Activated T-helper 2 cell treated with anti-CD3 and anti-CD28 coated beads, Interferon-gamma antibody, Interleukin-2, Interleukin-4, amounts not matched to agents 10 μg/mL and 5 μg/mL and 100 μg/mL, durations not matched to agents 14 hours and 24 hours and 36 hours (primary cell): ENCODE data around the gene MADCAM1. TPM values are rescaled to one million over a fixed set of nuclear protein-coding genes. Genes with fewer than 3 reads are reported as not detected.

Experiments used
- DNase-seq: peaks from one replicate; pipeline ENCODE4 v3.0.0; 2021; ENCODE audit warnings: low spot score
- H3K27ac Mint-ChIP-seq: one replicate; pipeline ENCODE4 v1.8.0; 2021; ENCODE audit warnings: mixed read lengths
- H3K27me3 Mint-ChIP-seq: one replicate; pipeline ENCODE4 v1.8.0; 2021; ENCODE audit warnings: low read depth, mixed read lengths
- H3K36me3 Mint-ChIP-seq: one replicate; pipeline ENCODE4 v1.8.0; 2021; ENCODE audit warnings: low read depth, mixed read lengths
- H3K4me1 Mint-ChIP-seq: one replicate; pipeline ENCODE4 v1.8.0; 2021; ENCODE audit warnings: low read depth, mixed read lengths
- H3K4me3 Mint-ChIP-seq: one replicate; pipeline ENCODE4 v1.8.0; 2021; ENCODE audit warnings: low read depth, mild to moderate bottlenecking, moderate library complexity, mixed read lengths
- H3K9me3 Mint-ChIP-seq: one replicate; pipeline ENCODE4 v1.8.0; 2021; ENCODE audit warnings: mixed read lengths
- intact Hi-C: fragments of 100-400 bp; cut with micrococcal nuclease; formaldehyde crosslinking; loops from one replicate; pipeline ENCODE4 v1.15.1; 2023
- total RNA-seq: library from RNA; stranded (reverse); gene quantifications from 2 replicates; pipeline ENCODE4 v1.2.3, GENCODE V29; 2022

Gene MADCAM1
- total RNA-seq, 1 donor from 2014 or later, result 0.21 TPM

DNA sequence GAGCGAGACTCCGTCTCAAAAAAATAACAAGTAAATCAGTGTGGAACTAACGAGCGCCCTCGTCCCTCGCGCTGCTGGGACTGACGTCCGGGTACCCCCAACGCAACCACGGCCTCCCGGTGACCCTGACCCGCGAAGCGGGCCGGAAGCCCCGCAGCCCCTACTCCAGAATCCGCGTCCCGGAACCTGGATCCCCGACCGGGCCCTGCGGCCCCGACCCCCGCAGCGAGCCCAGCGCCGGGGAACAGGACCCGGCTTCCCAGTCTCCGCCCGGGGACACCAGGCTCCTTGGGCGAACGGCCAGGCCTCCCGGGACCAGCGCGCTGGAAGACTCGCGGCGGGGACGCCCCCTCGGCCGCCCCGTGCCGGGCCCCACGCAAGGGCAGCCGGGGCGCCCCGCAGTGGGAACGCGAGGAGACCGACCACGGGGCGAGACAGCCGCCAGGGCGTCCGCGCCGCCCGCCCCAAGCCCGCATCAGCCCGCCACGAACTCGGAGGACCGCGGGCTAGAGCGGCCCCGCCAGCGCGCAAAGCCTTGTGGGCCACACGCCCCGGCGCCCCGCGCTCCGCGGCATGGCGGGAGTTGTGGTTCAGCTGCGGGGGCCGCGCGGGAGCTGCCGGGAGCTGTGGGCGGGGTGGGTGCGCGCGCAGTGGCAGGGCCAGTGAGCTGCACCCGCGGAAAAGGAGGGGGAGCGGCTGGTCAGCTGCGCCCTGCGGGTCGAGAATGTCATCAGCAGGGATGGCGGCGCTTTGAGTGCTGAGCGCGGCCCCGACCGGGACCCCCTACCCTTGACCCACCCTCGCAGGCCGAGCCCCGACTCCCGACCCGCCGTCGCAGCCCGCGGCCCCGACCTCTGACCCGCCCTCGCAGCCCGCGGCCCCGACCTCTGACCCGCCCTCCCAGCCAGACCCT is 7.5 kb upstream of the MADCAM1 start:
- H3K27me3 Mint-ChIP-seq, result peaks cover 9% of the 10 kb centered on the region
- no peaks in the 10 kb centered on the region for H3K36me3 Mint-ChIP-seq
- H3K9me3 Mint-ChIP-seq, result peaks cover 9% of the 10 kb centered on the region
- peak overlapping the region; percentile 86 for H3K27ac Mint-ChIP-seq
- intact Hi-C loops, result loop anchor here (2.0 to 5.0 kb wide), 2 partner anchors 18 to 106 kb away; partner anchors contain the start of gene TPGS1
- peak overlapping the region; percentile 80 for H3K4me3 Mint-ChIP-seq
- peaks cover 4% of the 10 kb centered on the region for H3K4me1 Mint-ChIP-seq
- peak; percentile 85 for DNase-seq

DNA sequence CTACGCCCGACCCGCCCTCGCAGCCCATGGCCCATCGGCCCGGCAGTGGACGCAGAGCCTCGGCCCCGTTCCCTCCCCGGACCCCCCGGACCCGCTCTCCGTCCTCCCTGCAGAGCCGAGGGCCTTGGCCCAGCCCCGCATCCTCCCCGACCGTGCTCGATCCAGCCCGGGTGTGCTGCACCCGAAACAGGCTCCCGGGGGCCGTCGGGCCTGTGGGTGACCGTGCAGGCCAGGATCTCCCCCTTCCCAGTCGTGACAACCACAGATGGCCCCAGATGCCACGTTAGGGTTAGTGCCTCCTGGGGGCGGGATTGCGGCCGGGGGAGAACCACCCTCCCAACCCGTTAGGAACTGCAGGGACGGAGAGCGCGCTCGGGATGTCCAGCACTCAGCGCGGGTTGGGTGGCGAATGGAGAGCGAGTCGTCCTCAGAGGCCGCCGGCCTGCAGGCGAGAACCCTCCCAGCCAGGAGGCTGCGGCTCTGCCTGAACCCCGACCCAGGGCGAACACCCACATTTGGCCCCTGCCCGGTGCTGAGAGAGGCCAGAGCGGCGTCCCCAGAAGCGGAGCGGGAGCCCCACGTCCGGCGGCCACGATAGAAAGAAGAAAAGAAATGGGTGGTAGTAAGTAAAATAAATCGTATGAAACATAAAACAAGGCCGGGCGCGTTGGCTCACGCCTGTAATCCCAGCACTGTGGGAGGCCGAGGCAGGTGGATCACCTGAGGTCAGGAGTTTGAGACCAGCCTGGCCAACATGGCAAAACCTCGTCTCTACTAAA is 6.7 kb upstream of the MADCAM1 start:
- intact Hi-C loops, result loop anchor here (2.0 to 5.0 kb wide), 2 partner anchors 17 to 107 kb away; partner anchors contain the start of gene TPGS1
- Mint-ChIP-seq H3K27me3 (peaks cover 9% of the 10 kb centered on the region), H3K4me3 (peak overlapping the region; percentile 72), H3K9me3 (peaks cover 10% of the 10 kb centered on the region), H3K27ac (no peak overlapping the region), H3K4me1 (peaks cover 5% of the 10 kb centered on the region), H3K36me3 (no peaks in the 10 kb centered on the region)
- DNase-seq, result no peak

DNA sequence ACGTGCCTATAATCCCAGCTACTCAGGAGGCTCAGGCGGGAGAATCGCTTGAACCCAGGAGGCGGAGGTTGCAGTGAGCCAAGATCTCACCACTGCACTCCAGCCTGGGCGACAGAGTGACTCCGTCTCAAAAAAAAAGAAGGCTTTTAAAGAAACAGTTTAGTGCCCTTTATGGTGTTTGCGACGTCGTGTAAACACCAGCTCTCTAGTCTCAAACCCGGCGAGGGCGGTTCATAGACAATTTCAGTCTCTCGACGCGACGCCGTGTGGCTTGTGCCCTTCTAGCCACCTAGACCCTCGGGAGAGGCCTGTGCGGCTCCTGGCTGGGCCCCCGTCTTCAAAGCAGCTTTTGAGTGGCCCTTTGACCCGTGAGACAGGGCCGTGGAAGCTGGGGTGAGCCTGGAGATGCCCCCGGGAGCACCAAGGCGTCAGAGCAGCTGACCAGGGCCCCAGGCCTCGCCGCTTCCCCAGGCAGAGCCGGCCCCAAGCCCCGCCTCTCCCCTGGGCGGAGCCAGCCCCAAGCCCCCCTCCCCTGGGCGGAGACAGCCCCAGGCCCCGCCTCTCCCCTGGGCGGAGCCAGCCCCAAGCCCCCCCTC is 5.0 kb upstream of the MADCAM1 start:
- Mint-ChIP-seq H3K27me3 (peaks cover 3% of the 10 kb centered on the region), H3K27ac (no peak overlapping the region), H3K36me3 (no peaks in the 10 kb centered on the region), H3K9me3 (peaks cover 10% of the 10 kb centered on the region), H3K4me3 (no peak overlapping the region), H3K4me1 (peaks cover 5% of the 10 kb centered on the region)
- intact Hi-C loops, result no loop called here
- no peak for DNase-seq

DNA sequence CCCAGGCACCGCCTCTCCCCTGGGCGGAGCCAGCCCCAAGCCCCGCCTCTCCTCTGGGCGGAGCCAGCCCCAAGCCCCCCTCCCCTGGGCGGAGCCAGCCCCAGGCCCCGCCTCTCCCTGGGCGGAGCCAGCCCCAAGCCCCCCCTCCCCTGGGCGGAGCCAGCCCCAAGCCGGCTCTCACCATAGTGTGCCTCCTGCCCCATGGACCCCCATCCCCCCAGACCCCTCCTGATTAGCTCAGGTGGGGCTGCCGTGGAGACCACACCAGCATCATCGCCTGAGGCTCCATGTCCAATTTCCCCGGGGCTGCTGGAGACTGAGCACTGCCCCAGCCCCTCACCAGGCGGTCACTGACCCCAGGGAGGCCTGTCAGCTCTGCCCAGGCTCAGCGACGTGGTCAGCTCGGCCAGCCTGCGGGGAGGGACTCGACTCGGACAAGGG is 4.2 kb upstream of the MADCAM1 start:
- peaks cover 5% of the 10 kb centered on the region for H3K4me1 Mint-ChIP-seq
- H3K27ac Mint-ChIP-seq, result no peak overlapping the region
- intact Hi-C loops, result no loop called here
- H3K4me3 Mint-ChIP-seq, result no peak overlapping the region
- no peak for DNase-seq
- H3K27me3 Mint-ChIP-seq, result peaks cover 3% of the 10 kb centered on the region
- H3K36me3 Mint-ChIP-seq, result no peaks in the 10 kb centered on the region
- peaks cover 10% of the 10 kb centered on the region for H3K9me3 Mint-ChIP-seq

DNA sequence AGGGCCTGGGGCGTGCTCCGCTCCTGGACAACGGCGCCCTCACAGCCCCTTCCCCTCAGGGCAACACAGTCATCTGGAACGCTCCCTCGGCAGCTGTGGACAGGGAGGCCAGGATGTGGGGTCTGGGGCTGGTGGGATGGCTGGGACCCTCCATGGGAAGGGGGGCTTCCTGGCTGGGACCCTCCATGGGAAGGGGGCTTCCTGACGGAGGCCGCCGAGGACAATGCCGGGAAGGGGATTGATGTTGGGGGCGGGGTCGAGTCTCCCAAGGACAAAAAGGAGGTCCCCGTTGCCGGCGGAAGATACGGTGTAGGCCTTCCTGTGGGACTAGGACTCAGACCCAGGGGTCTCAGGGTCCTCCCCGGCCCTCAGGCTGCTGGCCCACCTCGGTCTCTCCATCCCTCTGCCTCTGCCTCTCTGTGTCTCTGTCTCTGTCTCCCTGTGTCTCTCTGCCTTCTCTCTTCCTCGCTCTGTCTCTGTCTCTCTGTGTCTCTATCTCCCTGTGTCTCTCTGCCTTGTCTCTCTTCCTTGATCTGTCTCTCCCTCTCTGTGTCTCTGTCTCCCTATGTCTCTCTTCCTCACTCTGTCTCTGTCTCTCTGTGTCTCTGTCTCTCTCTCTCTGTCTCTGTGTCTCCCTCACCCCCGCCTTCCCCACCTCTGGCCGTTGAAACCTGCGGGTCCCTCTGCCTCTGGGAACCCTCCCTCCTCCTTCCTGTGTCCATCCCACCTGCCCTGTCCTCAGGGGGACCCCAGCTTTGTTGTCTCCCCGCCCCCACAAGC is 2.7 kb upstream of the MADCAM1 start:
- no peak for DNase-seq
- Mint-ChIP-seq H3K4me1 (peaks cover 3% of the 10 kb centered on the region), H3K27me3 (peaks cover 7% of the 10 kb centered on the region), H3K4me3 (no peak overlapping the region), H3K36me3 (no peaks in the 10 kb centered on the region), H3K9me3 (peaks cover 10% of the 10 kb centered on the region), H3K27ac (no peak overlapping the region)
- intact Hi-C loops, result no loop called here

DNA sequence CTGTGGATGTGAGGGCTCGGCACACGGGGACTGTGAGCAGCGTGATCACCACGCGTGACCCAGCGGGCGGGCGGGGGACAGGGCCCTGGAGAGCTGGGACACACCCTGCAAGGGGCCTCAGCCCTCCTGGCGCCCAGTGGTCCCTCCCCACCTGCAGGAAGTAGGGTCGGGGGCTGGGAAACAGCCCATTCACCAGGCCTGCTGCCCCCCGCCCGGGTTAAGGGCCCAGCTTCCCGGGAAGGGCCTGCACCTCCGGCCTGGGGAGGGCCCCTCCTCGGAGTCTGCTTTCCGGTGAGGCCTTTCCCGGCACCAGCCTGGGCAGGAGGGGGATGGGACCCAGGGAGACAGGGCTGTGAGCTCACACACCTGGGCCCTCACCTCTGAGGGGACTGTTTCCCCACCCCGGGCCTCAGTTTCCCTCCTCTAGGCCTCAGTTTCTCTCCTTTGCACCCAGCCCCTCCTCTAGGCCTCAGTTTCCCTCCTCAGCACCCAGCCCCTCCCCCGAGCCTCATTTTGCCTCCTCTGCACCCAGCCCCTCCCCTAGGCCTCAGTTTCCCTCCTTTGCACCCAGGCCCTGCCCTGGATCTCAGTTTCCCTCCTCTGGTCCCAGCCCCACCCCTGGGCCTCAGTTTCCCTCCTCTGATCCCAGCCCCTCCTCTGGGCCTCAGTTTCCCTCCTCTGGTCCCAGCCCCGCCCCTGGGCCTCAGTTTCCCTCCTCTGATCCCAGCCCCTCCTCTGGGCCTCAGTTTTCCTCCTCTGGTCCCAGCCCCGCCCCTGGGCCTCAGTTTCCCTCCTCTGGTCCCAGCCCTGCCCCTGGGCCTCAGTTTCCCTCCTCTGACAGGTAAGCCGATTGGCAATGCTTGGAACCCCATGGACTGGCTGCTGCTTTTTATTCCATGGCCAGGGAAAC is 1.9 kb upstream of the MADCAM1 start:
- Mint-ChIP-seq H3K27ac (no peak overlapping the region), H3K36me3 (no peaks in the 10 kb centered on the region), H3K27me3 (peaks cover 12% of the 10 kb centered on the region), H3K4me1 (peaks cover 3% of the 10 kb centered on the region), H3K4me3 (no peak overlapping the region), H3K9me3 (peaks cover 10% of the 10 kb centered on the region)
- no peak for DNase-seq
- intact Hi-C loops, result no loop called here

DNA sequence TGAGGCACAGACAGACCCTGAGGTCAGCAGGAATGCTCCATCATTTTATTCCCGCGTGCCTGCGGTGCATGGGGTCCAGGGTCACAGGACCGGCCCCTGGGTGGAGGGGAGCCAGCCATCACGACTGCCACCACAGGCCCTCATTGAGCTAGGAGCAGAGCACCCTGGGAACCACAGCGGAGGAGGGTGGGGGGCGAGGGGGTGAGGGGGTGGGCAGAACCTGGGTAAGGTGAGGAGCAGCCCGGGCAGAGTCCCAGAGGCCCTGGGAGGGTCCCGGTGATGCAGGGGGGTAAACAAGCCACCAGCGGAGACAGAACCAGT is 1.2 kb upstream of the MADCAM1 start:
- Mint-ChIP-seq H3K9me3 (peaks cover 10% of the 10 kb centered on the region), H3K4me1 (peaks cover 3% of the 10 kb centered on the region), H3K4me3 (no peak overlapping the region), H3K27ac (no peak overlapping the region), H3K36me3 (no peaks in the 10 kb centered on the region), H3K27me3 (peaks cover 15% of the 10 kb centered on the region)
- no peak for DNase-seq
- intact Hi-C loops, result no loop called here

DNA sequence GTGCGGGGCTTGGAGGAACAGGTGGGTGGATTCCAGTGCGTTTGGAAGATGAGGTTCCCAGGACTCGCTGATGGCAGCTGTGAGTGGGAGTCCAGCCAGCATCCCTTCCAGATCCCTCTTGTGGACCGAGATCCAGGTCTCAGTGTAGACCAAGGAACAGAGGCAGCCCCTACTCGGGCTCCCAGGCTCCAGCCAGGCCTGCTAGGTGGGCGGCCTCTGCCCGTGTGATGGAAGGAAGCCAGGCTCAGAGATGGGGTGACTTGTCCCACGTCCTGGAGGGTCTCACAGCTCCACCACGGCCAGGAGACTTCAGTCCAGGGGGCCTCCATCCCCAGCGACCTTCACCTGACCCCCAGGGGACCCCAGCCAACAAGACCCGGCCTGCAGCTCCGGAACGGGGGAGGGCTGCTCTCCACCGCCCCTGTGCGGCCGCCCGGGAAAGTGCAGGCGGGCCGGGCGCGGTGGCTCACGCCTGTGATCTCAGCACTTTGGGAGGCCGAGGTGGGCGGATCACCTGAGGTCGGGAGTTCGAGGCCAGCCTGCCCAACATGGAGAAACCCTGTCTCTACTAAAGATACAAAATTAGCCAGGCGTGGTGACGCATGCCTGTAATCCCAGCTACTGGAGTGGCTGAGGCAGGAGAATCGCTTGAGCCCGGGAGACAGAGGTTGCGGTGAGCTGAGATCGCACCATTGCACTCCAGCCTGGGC is 729 bp upstream of the MADCAM1 start:
- peaks cover 15% of the 10 kb centered on the region for H3K27me3 Mint-ChIP-seq
- no peak overlapping the region for H3K4me3 Mint-ChIP-seq
- peak; percentile 48 for DNase-seq
- intact Hi-C loops, result no loop called here
- no peaks in the 10 kb centered on the region for H3K36me3 Mint-ChIP-seq
- H3K9me3 Mint-ChIP-seq, result peaks cover 10% of the 10 kb centered on the region
- peaks cover 3% of the 10 kb centered on the region for H3K4me1 Mint-ChIP-seq
- H3K27ac Mint-ChIP-seq, result no peak overlapping the region

DNA sequence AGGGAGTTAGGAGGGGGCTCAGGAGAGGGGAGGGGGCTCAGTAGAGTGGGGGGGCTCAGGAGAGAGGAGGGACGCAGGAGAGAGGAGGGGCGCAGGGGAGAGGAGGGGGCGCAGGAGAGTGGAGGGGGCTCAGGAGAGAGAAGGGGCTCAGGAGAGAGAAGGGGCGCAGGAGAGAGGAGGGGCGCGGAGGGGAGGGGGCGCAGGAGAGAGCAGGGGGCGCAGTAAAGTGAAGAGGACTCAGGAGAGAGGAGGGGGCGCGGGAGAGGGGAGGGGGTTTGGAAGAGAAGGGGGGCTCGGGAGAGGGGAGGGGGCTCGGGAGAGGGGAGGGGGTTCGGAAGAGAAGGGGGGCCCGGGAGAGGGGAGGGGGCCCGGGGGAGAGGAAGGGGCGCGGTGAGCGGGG is 700 bp downstream of the MADCAM1 start:
- H3K4me1 Mint-ChIP-seq, result peaks cover 3% of the 10 kb centered on the region
- H3K36me3 Mint-ChIP-seq, result no peaks in the 10 kb centered on the region
- intact Hi-C loops, result no loop called here
- H3K27me3 Mint-ChIP-seq, result peaks cover 15% of the 10 kb centered on the region
- DNase-seq, result no peak
- H3K27ac Mint-ChIP-seq, result no peak overlapping the region
- H3K9me3 Mint-ChIP-seq, result peaks cover 10% of the 10 kb centered on the region
- no peak overlapping the region for H3K4me3 Mint-ChIP-seq

DNA sequence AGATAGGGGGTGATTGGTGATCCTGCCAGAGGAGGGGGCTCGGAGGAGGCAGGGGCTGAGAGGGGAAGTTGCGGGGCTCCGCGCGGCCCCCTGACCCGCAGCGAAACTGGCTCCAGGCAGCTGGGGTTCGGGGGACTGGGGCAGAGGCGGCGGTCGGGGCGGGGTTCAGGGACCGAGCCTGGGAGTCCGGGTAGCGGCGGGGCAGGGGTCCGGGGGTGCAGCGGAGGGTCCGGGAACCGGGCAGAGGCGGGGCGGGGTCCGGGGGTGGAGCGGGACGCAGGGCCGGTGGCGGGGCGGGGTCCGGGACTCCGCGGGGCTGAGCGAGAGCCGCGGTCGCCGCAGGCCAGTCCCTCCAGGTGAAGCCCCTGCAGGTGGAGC is 1.2 kb downstream of the MADCAM1 start:
- Mint-ChIP-seq H3K4me3 (no peak overlapping the region), H3K9me3 (peaks cover 10% of the 10 kb centered on the region), H3K27me3 (peaks cover 15% of the 10 kb centered on the region), H3K4me1 (peaks cover 4% of the 10 kb centered on the region), H3K36me3 (no peaks in the 10 kb centered on the region), H3K27ac (no peak overlapping the region)
- intact Hi-C loops, result no loop called here
- no peak for DNase-seq

DNA sequence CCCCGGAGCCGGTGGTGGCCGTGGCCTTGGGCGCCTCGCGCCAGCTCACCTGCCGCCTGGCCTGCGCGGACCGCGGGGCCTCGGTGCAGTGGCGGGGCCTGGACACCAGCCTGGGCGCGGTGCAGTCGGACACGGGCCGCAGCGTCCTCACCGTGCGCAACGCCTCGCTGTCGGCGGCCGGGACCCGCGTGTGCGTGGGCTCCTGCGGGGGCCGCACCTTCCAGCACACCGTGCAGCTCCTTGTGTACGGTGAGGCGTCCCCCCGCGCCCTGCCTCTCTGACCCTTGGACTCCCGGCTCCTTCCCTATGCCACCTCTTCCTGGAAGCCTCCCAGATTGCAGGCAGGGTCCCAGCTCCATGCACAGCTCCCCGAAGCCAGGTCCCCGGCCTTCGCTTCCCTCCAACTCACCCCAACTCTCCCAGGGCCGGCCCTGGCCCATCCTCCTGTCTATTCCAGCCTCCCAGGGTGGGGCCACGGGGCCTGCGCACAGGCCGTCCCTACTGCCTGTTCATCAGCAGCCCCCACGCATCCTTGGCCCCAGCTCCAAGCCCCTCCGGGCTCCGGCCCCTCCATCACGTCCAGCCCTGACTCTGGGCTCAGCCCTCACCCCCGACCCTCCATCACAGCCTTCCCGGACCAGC is 1.7 kb downstream of the MADCAM1 start:
- intact Hi-C loops, result no loop called here
- Mint-ChIP-seq H3K9me3 (peaks cover 7% of the 10 kb centered on the region), H3K4me1 (peaks cover 7% of the 10 kb centered on the region), H3K36me3 (no peaks in the 10 kb centered on the region), H3K27ac (no peak overlapping the region), H3K4me3 (no peak overlapping the region), H3K27me3 (peaks cover 15% of the 10 kb centered on the region)
- DNase-seq, result no peak
